Astrocyte (in vitro differentiated cells and primary cell): ENCODE data around the gene RIT1.

Experiments
- EZH2 ChIP-seq: IDR thresholded peaks from 2 replicates; pipeline ENCODE4 v1.6.1; 2012; ENCODE audit warnings: mild to moderate bottlenecking, low read length, inconsistent platforms; ENCODE audit not compliant: insufficient read depth
- TF ChIP-seq, protein P1 (sequence below): IDR thresholded peaks from 2 replicates; pipeline ENCODE4 v1.5.1; 2011; ENCODE audit warnings: low read depth, mild to moderate bottlenecking, inconsistent platforms, low read length, moderate library complexity; ENCODE audit not compliant: insufficient read depth

DNA sequence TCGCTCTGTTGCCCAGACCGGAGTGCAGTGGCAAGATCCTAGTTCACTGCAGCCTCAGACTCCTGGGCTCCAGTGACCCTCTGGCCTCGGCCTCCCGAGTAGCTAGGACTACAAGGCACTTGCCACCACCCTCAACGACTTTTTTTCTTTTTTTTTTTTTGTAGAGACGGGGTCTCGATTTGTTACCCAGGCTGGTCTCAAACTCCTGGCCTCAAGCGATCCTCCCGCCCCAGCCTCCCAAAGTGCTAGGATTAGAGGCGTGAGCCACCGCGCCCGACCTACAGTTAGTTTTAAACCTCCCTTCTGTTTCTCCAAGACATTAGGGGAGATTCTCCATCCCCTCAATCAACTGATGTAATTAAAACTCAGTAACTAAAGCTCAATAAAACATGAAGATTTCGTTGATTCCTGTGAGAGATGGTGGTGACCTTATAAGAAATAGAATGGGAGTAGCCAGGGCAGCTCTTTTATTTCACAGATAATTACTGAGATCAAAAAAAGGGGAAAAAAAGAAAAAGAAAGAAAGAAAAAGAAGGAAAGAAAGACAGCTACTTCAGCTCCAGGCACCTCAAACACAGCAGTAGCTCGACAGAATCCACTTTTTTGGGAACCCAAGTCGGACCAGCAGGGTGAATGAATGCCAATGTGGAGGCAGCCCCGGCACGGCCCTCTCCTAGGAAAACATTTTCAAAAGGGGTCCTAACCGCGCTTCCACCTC lies 54.7 kb downstream of the RIT1 start:
- TF ChIP-seq EZH2, result no peak
- TF ChIP-seq, protein P1, sequence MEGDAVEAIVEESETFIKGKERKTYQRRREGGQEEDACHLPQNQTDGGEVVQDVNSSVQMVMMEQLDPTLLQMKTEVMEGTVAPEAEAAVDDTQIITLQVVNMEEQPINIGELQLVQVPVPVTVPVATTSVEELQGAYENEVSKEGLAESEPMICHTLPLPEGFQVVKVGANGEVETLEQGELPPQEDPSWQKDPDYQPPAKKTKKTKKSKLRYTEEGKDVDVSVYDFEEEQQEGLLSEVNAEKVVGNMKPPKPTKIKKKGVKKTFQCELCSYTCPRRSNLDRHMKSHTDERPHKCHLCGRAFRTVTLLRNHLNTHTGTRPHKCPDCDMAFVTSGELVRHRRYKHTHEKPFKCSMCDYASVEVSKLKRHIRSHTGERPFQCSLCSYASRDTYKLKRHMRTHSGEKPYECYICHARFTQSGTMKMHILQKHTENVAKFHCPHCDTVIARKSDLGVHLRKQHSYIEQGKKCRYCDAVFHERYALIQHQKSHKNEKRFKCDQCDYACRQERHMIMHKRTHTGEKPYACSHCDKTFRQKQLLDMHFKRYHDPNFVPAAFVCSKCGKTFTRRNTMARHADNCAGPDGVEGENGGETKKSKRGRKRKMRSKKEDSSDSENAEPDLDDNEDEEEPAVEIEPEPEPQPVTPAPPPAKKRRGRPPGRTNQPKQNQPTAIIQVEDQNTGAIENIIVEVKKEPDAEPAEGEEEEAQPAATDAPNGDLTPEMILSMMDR, result no peak
